Loucy (cell line): ENCODE data around the gene MAN1A2.

Experiments
- H2AFZ ChIP-seq: fragments of 200-600 bp; sonication (generic); 2 replicates; pipeline ENCODE4 v1.6.0; 2016; ENCODE audit warnings: antibody characterized with exemption, mild to moderate bottlenecking, low read length, moderate library complexity
- H3F3A ChIP-seq: fragments of 200-600 bp; 2 replicates; pipeline ENCODE4 v1.6.0; 2016; ENCODE audit warnings: antibody characterized with exemption, low read depth, mild to moderate bottlenecking
- H3K27me3 ChIP-seq: fragments of 200-600 bp; sonication (generic); 2 replicates; pipeline ENCODE4 v1.6.1; 2014; ENCODE audit warnings: low read length, mild to moderate bottlenecking; ENCODE audit not compliant: insufficient read depth, poor library complexity, severe bottlenecking
- H3K36me3 ChIP-seq: fragments of 200-600 bp; sonication (generic); 2 replicates; pipeline ENCODE4 v1.6.1; 2016; ENCODE audit warnings: low read length; ENCODE audit not compliant: insufficient read depth
- H3K4me1 ChIP-seq: fragments of 200-600 bp; sonication (generic); 2 replicates; pipeline ENCODE4 v1.5.1; 2014; ENCODE audit warnings: low read length, mild to moderate bottlenecking; ENCODE audit not compliant: insufficient read depth, poor library complexity, severe bottlenecking
- H3K4me2 ChIP-seq: fragments of 200-600 bp; sonication (generic); 2 replicates; pipeline ENCODE4 v1.6.0; 2014; ENCODE audit warnings: antibody characterized with exemption, low read length, low read depth, mild to moderate bottlenecking; ENCODE audit not compliant: poor library complexity, severe bottlenecking
- H3K4me3 ChIP-seq: fragments of 200-600 bp; sonication (generic); 2 replicates; pipeline ENCODE4 v1.5.1; 2014; ENCODE audit warnings: low read length, mild to moderate bottlenecking, mixed read lengths; ENCODE audit not compliant: poor library complexity, severe bottlenecking
- H3K79me2 ChIP-seq: fragments of 200-600 bp; sonication (generic); 2 replicates; pipeline ENCODE4 v1.6.1; 2014; ENCODE audit warnings: low read length; ENCODE audit not compliant: insufficient read depth
- H3K9ac ChIP-seq: fragments of 200-600 bp; sonication (generic); 2 replicates; pipeline ENCODE4 v1.6.0; 2014; ENCODE audit warnings: mild to moderate bottlenecking, low read depth, low read length, moderate library complexity; ENCODE audit not compliant: poor library complexity, severe bottlenecking
- H3K9me2 ChIP-seq: fragments of 200-600 bp; sonication (generic); replicated peaks from 2 replicates; pipeline ENCODE4 v1.6.1; 2016; ENCODE audit warnings: low read depth, low read length, mixed read lengths
- H3K9me3 ChIP-seq: fragments of 200-600 bp; sonication (generic); 2 replicates; pipeline ENCODE4 v1.6.1; 2014; ENCODE audit warnings: mild to moderate bottlenecking, antibody characterized with exemption, low read length, low read depth; ENCODE audit not compliant: insufficient read depth
- H4K20me1 ChIP-seq: fragments of 200-600 bp; sonication (generic); 2 replicates; pipeline ENCODE4 v1.6.0; 2014; ENCODE audit warnings: antibody characterized with exemption, low read length, mild to moderate bottlenecking; ENCODE audit not compliant: insufficient read depth, poor library complexity, severe bottlenecking
- CTCF ChIP-seq: fragments of 200-600 bp; sonication (generic); conservative IDR thresholded peaks from 2 replicates; pipeline ENCODE4 v1.5.1; 2014; ENCODE audit warnings: mild to moderate bottlenecking, antibody characterized with exemption, low read length
- EZH2phosphoT487 ChIP-seq: fragments of 200-600 bp; IDR thresholded peaks from 2 replicates; pipeline ENCODE4 v1.6.1; 2018; ENCODE audit warnings: antibody characterized with exemption, mild to moderate bottlenecking, moderate library complexity, borderline replicate concordance

MAN1A2 gene

DNA sequence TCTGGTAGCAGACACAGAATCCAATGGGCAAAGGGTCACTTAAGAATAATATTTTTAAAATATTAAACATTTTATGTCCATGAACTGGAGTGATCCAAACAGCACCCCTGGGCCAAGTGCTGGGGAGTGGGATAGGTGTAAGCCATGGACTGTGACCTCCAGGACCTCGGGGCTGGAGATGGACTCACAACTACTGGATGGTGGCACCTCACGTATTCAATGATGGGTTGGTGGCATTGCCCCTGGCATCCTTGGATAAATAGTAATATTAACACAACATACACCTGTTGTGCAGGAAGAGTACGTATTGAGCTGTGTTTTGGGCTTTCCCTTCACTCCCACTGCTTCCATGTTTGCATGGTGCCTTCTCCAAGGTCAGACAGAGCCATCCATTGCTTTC is 199.3 kb downstream of the MAN1A2 start:
- no peak overlapping the region for H3K4me2 ChIP-seq
- no peaks in the 10 kb centered on the region for H3K79me2 ChIP-seq
- H3K27me3 ChIP-seq, result no peaks in the 10 kb centered on the region
- no peak overlapping the region for H3K9ac ChIP-seq
- no peak overlapping the region for H3K4me3 ChIP-seq
- no peaks in the 10 kb centered on the region for H3K9me3 ChIP-seq
- H4K20me1 ChIP-seq, result no peaks in the 10 kb centered on the region
- TF ChIP-seq EZH2phosphoT487 (no peak), CTCF (no peak)
- H3K4me1 ChIP-seq, result peaks cover 3% of the 10 kb centered on the region
- no peak overlapping the region for H2AFZ ChIP-seq
- H3F3A ChIP-seq, result no peaks in the 10 kb centered on the region
- no peaks in the 10 kb centered on the region for H3K36me3 ChIP-seq
- no peaks in the 10 kb centered on the region for H3K9me2 ChIP-seq

- Histone ChIP-seq H3K27me3 (no peaks in the 10 kb centered on the region), H3K9me3 (no peaks in the 10 kb centered on the region), H3K9ac (no peak overlapping the region), H3F3A (no peaks in the 10 kb centered on the region), H3K79me2 (no peaks in the 10 kb centered on the region), H4K20me1 (no peaks in the 10 kb centered on the region), H3K36me3 (no peaks in the 10 kb centered on the region), H3K4me3 (no peak overlapping the region), H3K9me2 (no peaks in the 10 kb centered on the region), H3K4me1 (peaks cover 4% of the 10 kb centered on the region), H2AFZ (no peak overlapping the region), H3K4me2 (no peak overlapping the region)
- no peak for TF ChIP-seq EZH2phosphoT487
- no peak for TF ChIP-seq CTCF
These were observed 200.2 kb downstream of the MAN1A2 start for GRCh38 chr1:117567435-117567834.

DNA sequence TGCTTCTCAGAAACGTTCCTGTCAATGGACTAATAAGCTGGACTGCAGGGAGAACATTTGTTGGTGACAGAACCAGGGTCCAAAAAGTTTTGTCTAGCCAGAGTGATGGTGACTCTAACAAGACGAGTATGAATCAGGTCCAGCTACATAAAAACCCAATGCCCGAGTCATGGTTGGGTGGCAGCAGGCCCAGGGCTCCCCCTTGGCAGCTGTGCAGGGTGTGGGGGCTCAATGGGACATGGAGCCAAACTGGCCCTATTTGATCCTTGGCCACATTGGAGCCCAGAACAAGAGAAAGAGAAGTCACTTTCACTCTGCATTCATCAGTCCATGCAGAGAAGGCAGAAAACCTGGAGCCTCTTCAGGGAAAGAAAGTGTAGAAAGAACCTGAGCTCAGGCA is 200.7 kb downstream of the MAN1A2 start:
- no peaks in the 10 kb centered on the region for H3F3A ChIP-seq
- H3K4me2 ChIP-seq, result no peak overlapping the region
- no peaks in the 10 kb centered on the region for H4K20me1 ChIP-seq
- no peaks in the 10 kb centered on the region for H3K9me3 ChIP-seq
- H3K36me3 ChIP-seq, result no peaks in the 10 kb centered on the region
- H3K79me2 ChIP-seq, result no peaks in the 10 kb centered on the region
- no peak overlapping the region for H2AFZ ChIP-seq
- no peak overlapping the region for H3K4me3 ChIP-seq
- no peaks in the 10 kb centered on the region for H3K27me3 ChIP-seq
- H3K9ac ChIP-seq, result no peak overlapping the region
- TF ChIP-seq EZH2phosphoT487 (no peak), CTCF (no peak)
- peaks cover 8% of the 10 kb centered on the region for H3K4me1 ChIP-seq
- no peaks in the 10 kb centered on the region for H3K9me2 ChIP-seq
